Stimulated activated effector memory CD8-positive, alpha-beta T cell treated with anti-CD3 and anti-CD28 coated beads, Interleukin-12 subunit alpha, Interleukin-12 subunit beta, amount 100 ng/mL, for 72 hours (primary cell): ENCODE data around the gene SMARCB1.
A peak's percentile ranks its signal among the peaks of the same experiment; 100 is the strongest.

ENCODE experiments used
- ATAC-seq: fragments of 150-1000 bp; cut with Tn5 transposase; 2 replicates; pipeline ENCODE4 v1.10.0; 2021
- DNase-seq, 2 donors: peaks; one replicate each; pipeline ENCODE4 v3.0.0; 2021 to 2022; ENCODE audit warnings: low spot score in 2 of 2
- H3K27ac Mint-ChIP-seq: one replicate; pipeline ENCODE4 v1.8.0; 2022; ENCODE audit warnings: mild to moderate bottlenecking, mixed read lengths
- H3K36me3 Mint-ChIP-seq: one replicate; pipeline ENCODE4 v1.8.0; 2022; ENCODE audit warnings: mild to moderate bottlenecking, mixed read lengths
- H3K4me1 Mint-ChIP-seq: one replicate; pipeline ENCODE4 v1.8.0; 2022; ENCODE audit warnings: mixed read lengths
- H3K4me3 Mint-ChIP-seq: one replicate; pipeline ENCODE4 v1.8.0; 2022; ENCODE audit warnings: mild to moderate bottlenecking, mixed read lengths
- H3K9me3 Mint-ChIP-seq: one replicate; pipeline ENCODE4 v1.8.0; 2022; ENCODE audit warnings: mixed read lengths

Gene SMARCB1

GRCh38 chr22:23801238-23801821, 14.6 kb downstream of the SMARCB1 start:
- no peaks in the 10 kb centered on the region for H3K9me3 Mint-ChIP-seq
- no peak for ATAC-seq
- peaks cover 100% of the 10 kb centered on the region for H3K36me3 Mint-ChIP-seq
- H3K4me1 Mint-ChIP-seq: peaks cover 19% of the 10 kb centered on the region
- no peak overlapping the region for H3K4me3 Mint-ChIP-seq
- peak overlapping the region; percentile 82 for H3K27ac Mint-ChIP-seq
- no peak for DNase-seq

- H3K4me1 Mint-ChIP-seq: peaks cover 19% of the 10 kb centered on the region
- ATAC-seq (no peak), DNase-seq (no peak)
- peak overlapping the region; percentile 82 for H3K27ac Mint-ChIP-seq
- H3K9me3 Mint-ChIP-seq: no peaks in the 10 kb centered on the region
- H3K4me3 Mint-ChIP-seq: no peak overlapping the region
- peaks cover 100% of the 10 kb centered on the region for H3K36me3 Mint-ChIP-seq
Observed at GRCh38 chr22:23801886-23802377, 15.2 kb downstream of the SMARCB1 start.

- peaks cover 100% of the 10 kb centered on the region for H3K36me3 Mint-ChIP-seq
- H3K27ac Mint-ChIP-seq: peak overlapping the region; percentile 82
- ATAC-seq (no peak), DNase-seq (no peak)
- H3K4me1 Mint-ChIP-seq: peaks cover 19% of the 10 kb centered on the region
- H3K9me3 Mint-ChIP-seq: no peaks in the 10 kb centered on the region
- H3K4me3 Mint-ChIP-seq: no peak overlapping the region
Observed at GRCh38 chr22:23803001-23803819, 16.4 kb downstream of the SMARCB1 start.

GRCh38 chr22:23804781-23805291, 18.1 kb downstream of the SMARCB1 start:
- Mint-ChIP-seq H3K27ac (peak overlapping the region; percentile 86), H3K4me3 (no peak overlapping the region), H3K9me3 (no peaks in the 10 kb centered on the region), H3K4me1 (peaks cover 19% of the 10 kb centered on the region), H3K36me3 (peaks cover 100% of the 10 kb centered on the region)
- no peak for ATAC-seq
- no peak for DNase-seq

GRCh38 chr22:23806837-23807236, 20.1 kb downstream of the SMARCB1 start:
- ATAC-seq: no peak
- Mint-ChIP-seq H3K4me1 (peaks cover 10% of the 10 kb centered on the region), H3K4me3 (no peak overlapping the region), H3K36me3 (peaks cover 100% of the 10 kb centered on the region), H3K9me3 (no peaks in the 10 kb centered on the region), H3K27ac (peak overlapping the region; percentile 64)
- no peak for DNase-seq

GRCh38 chr22:23812378-23812777, 25.6 kb downstream of the SMARCB1 start:
- H3K9me3 Mint-ChIP-seq: no peaks in the 10 kb centered on the region
- H3K4me3 Mint-ChIP-seq: no peak overlapping the region
- H3K36me3 Mint-ChIP-seq: peaks cover 96% of the 10 kb centered on the region
- no peaks in the 10 kb centered on the region for H3K4me1 Mint-ChIP-seq
- ATAC-seq (no peak), DNase-seq (no peak)
- H3K27ac Mint-ChIP-seq: no peak overlapping the region

- ATAC-seq (no peak), DNase-seq (no peak)
- H3K36me3 Mint-ChIP-seq: peaks cover 96% of the 10 kb centered on the region
- no peaks in the 10 kb centered on the region for H3K9me3 Mint-ChIP-seq
- peaks cover 5% of the 10 kb centered on the region for H3K4me1 Mint-ChIP-seq
- no peak overlapping the region for H3K4me3 Mint-ChIP-seq
- peak overlapping the region; percentile 35 for H3K27ac Mint-ChIP-seq
Observed at GRCh38 chr22:23815541-23816155, 28.9 kb downstream of the SMARCB1 start.

- H3K4me3 Mint-ChIP-seq: no peak overlapping the region
Observed at GRCh38 chr22:23816156-23816976, 29.6 kb downstream of the SMARCB1 start.

GRCh38 chr22:23817146-23817545, 30.4 kb downstream of the SMARCB1 start:
- DNase-seq: no peak
- ATAC-seq: no peak
- peak overlapping the region; percentile 35 for H3K27ac Mint-ChIP-seq
- H3K4me3 Mint-ChIP-seq: no peak overlapping the region
- H3K4me1 Mint-ChIP-seq: peaks cover 9% of the 10 kb centered on the region
- no peaks in the 10 kb centered on the region for H3K9me3 Mint-ChIP-seq
- H3K36me3 Mint-ChIP-seq: peaks cover 97% of the 10 kb centered on the region

More at GRCh38 chr22:23816156-23816976, 29.6 kb downstream of the SMARCB1 start:
- DNase-seq (no peak), ATAC-seq (no peak)
- peak overlapping the region; percentile 35 for H3K27ac Mint-ChIP-seq
- peaks cover 96% of the 10 kb centered on the region for H3K36me3 Mint-ChIP-seq
- peaks cover 9% of the 10 kb centered on the region for H3K4me1 Mint-ChIP-seq
- no peaks in the 10 kb centered on the region for H3K9me3 Mint-ChIP-seq

- ATAC-seq (no peak), DNase-seq (no peak)
- H3K36me3 Mint-ChIP-seq: peaks cover 97% of the 10 kb centered on the region
- no peaks in the 10 kb centered on the region for H3K9me3 Mint-ChIP-seq
- H3K27ac Mint-ChIP-seq: no peak overlapping the region
- H3K4me3 Mint-ChIP-seq: no peak overlapping the region
- peaks cover 10% of the 10 kb centered on the region for H3K4me1 Mint-ChIP-seq
Observed at GRCh38 chr22:23818541-23818940, 31.8 kb downstream of the SMARCB1 start.

- H3K27ac Mint-ChIP-seq: peak overlapping the region; percentile 86
- H3K4me3 Mint-ChIP-seq: peak overlapping the region; percentile 16
- peaks cover 86% of the 10 kb centered on the region for H3K36me3 Mint-ChIP-seq
- H3K9me3 Mint-ChIP-seq: no peaks in the 10 kb centered on the region
- H3K4me1 Mint-ChIP-seq: peaks cover 16% of the 10 kb centered on the region
- DNase-seq: no peak
- ATAC-seq: peak; percentile 88
Observed at GRCh38 chr22:23820748-23821211, 34.0 kb downstream of the SMARCB1 start.

GRCh38 chr22:23822101-23822671, 35.4 kb downstream of the SMARCB1 start:
- peaks cover 16% of the 10 kb centered on the region for H3K4me1 Mint-ChIP-seq
- no peak overlapping the region for H3K4me3 Mint-ChIP-seq
- H3K9me3 Mint-ChIP-seq: no peaks in the 10 kb centered on the region
- ATAC-seq (no peak), DNase-seq (no peak)
- peaks cover 86% of the 10 kb centered on the region for H3K36me3 Mint-ChIP-seq
- peak overlapping the region; percentile 91 for H3K27ac Mint-ChIP-seq

GRCh38 chr22:23823331-23823791, 36.6 kb downstream of the SMARCB1 start:
- H3K27ac Mint-ChIP-seq: peak overlapping the region; percentile 91
- no peak for ATAC-seq
- no peak for DNase-seq
- H3K36me3 Mint-ChIP-seq: peaks cover 78% of the 10 kb centered on the region
- peaks cover 16% of the 10 kb centered on the region for H3K4me1 Mint-ChIP-seq
- no peak overlapping the region for H3K4me3 Mint-ChIP-seq
- no peaks in the 10 kb centered on the region for H3K9me3 Mint-ChIP-seq

GRCh38 chr22:23824476-23825245, 37.9 kb downstream of the SMARCB1 start:
- no peak for ATAC-seq
- Mint-ChIP-seq H3K36me3 (peaks cover 78% of the 10 kb centered on the region), H3K4me1 (peaks cover 26% of the 10 kb centered on the region)

More at GRCh38 chr22:23824476-23825245, 37.9 kb downstream of the SMARCB1 start:
- H3K9me3 Mint-ChIP-seq: no peaks in the 10 kb centered on the region
- peak overlapping the region; percentile 91 for H3K27ac Mint-ChIP-seq
- no peak overlapping the region for H3K4me3 Mint-ChIP-seq
- DNase-seq: no peak
